Measurements from ENCODE around the gene CABCOCO1. TPM values are rescaled to one million over a fixed set of nuclear protein-coding genes. Genes with fewer than 3 reads are reported as not detected.

CABCOCO1 gene
- total RNA-seq, 1 donor from 2014 or later = 3.5 TPM

GRCh38 chr10:61779950-61780659, 117.4 kb downstream of the CABCOCO1 start:
- Histone ChIP-seq H3K27me3 (ENCODE audit: low read depth) (no peaks in the 10 kb centered on the region), H3K4me1 (no peaks in the 10 kb centered on the region), H3K4me3 (no peak overlapping the region), H3K27ac (no peak overlapping the region), H3K9me3 (no peaks in the 10 kb centered on the region), H3K36me3 (no peaks in the 10 kb centered on the region)
- TF ChIP-seq CTCF (IDR thresholded peaks at IDR 0.05) = no peak
- intact Hi-C loops (cut with DNase I) = no loop called here
- DNase-seq (peak; percentile 51), ATAC-seq (peak; percentile 94 to 95)

GRCh38 chr10:61780732-61781131, 118.0 kb downstream of the CABCOCO1 start:
- peak; percentile 24 to 70 for ATAC-seq

GRCh38 chr10:61781969-61782403, 119.3 kb downstream of the CABCOCO1 start:
- H3K4me1 ChIP-seq = peaks cover 11% of the 10 kb centered on the region
- DNase-seq (no peak), ATAC-seq (no peak)
- no peak overlapping the region for H3K27ac ChIP-seq
- TF ChIP-seq CTCF (IDR thresholded peaks at IDR 0.05) = no peak
- no peaks in the 10 kb centered on the region for H3K27me3 ChIP-seq (ENCODE audit: low read depth)
- no peaks in the 10 kb centered on the region for H3K36me3 ChIP-seq
- H3K9me3 ChIP-seq = no peaks in the 10 kb centered on the region
- H3K4me3 ChIP-seq = no peak overlapping the region
- intact Hi-C loops (cut with DNase I) = no loop called here

More at GRCh38 chr10:61780732-61781131, 118.0 kb downstream of the CABCOCO1 start:
- no peak for TF ChIP-seq CTCF (IDR thresholded peaks at IDR 0.05)
- Histone ChIP-seq H3K4me3 (no peak overlapping the region), H3K9me3 (no peaks in the 10 kb centered on the region), H3K27me3 (ENCODE audit: low read depth) (no peaks in the 10 kb centered on the region), H3K27ac (no peak overlapping the region), H3K4me1 (no peaks in the 10 kb centered on the region), H3K36me3 (no peaks in the 10 kb centered on the region)
- intact Hi-C loops (cut with DNase I) = no loop called here
- no peak for DNase-seq

GRCh38 chr10:61784354-61785133, 121.8 kb downstream of the CABCOCO1 start:
- H3K27me3 ChIP-seq (ENCODE audit: low read depth) = no peaks in the 10 kb centered on the region
- no peaks in the 10 kb centered on the region for H3K9me3 ChIP-seq
- intact Hi-C loops (cut with DNase I) = no loop called here
- DNase-seq (no peak), ATAC-seq (no peak)
- no peak overlapping the region for H3K27ac ChIP-seq
- no peak overlapping the region for H3K4me3 ChIP-seq
- H3K36me3 ChIP-seq = no peaks in the 10 kb centered on the region
- H3K4me1 ChIP-seq = peaks cover 12% of the 10 kb centered on the region
- TF ChIP-seq CTCF (IDR thresholded peaks at IDR 0.05) = no peak

GRCh38 chr10:61785473-61786105, 122.9 kb downstream of the CABCOCO1 start:
- TF ChIP-seq CTCF (IDR thresholded peaks at IDR 0.05) = no peak
- Histone ChIP-seq H3K4me3 (no peak overlapping the region), H3K27me3 (ENCODE audit: low read depth) (no peaks in the 10 kb centered on the region), H3K36me3 (no peaks in the 10 kb centered on the region), H3K27ac (no peak overlapping the region), H3K4me1 (peaks cover 12% of the 10 kb centered on the region), H3K9me3 (no peaks in the 10 kb centered on the region)
- DNase-seq (no peak), ATAC-seq (no peak)
- intact Hi-C loops (cut with DNase I) = no loop called here
